ENCODE results near the gene TRPC1. TPM values are rescaled to one million over a fixed set of nuclear protein-coding genes. Genes with fewer than 3 reads are reported as not detected.

TRPC1 gene
- total RNA-seq, 2 donors from 2014 or later = 0.76 to 2.5 TPM

DNA sequence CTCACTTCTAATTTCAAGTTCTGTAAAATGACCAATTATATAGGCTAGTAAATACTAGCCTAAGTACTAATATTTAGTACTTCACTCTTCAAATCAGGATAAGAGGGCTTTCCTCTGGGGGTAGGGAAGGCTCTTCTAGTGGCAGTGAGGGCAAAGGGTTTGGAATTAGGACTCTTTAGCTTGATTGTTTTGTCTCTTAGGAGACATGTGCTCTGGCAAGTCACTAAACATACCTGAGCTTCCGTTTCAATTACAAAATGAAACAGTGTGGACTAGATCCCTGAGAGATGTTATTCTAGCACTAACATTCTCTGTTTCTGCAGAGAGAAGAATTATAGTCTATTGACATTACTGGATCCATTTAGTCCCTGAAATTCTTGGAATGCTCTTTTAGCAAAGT lies 93.5 kb downstream of the TRPC1 start:
- no peak for DNase-seq
- intact Hi-C loops (cut with DNase I, micrococcal nuclease) = no loop called here

GRCh38 chr3:142817897-142818296 lies 94.1 kb downstream of the TRPC1 start:
- intact Hi-C loops (cut with DNase I, micrococcal nuclease) = no loop called here
- DNase-seq (no peak), ATAC-seq (no peak)

More for the DNA sequence above, 93.5 kb downstream of the TRPC1 start:
- no peak for ATAC-seq

DNA sequence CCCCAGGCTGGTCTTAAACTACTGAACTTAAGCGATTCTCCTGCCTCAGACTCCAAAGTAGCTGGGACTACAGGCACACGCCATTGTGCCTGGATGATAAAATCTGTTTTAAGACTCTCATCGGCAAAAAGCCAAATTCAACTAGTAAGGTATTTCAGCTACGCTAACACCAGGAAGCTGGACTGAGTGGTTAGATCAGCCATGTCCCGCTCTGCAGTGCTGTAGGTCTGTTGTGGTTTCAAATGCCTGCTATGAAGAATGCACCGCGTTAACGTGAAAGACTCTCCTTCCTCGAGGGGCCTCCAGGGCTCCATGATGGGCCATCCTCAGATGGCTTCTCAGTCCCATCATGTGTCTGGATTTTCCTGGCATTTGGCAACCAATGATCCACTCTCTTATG lies 94.8 kb downstream of the TRPC1 start:
- intact Hi-C loops (cut with DNase I, micrococcal nuclease) = no loop called here
- ATAC-seq = no peak
- DNase-seq = no peak

DNA sequence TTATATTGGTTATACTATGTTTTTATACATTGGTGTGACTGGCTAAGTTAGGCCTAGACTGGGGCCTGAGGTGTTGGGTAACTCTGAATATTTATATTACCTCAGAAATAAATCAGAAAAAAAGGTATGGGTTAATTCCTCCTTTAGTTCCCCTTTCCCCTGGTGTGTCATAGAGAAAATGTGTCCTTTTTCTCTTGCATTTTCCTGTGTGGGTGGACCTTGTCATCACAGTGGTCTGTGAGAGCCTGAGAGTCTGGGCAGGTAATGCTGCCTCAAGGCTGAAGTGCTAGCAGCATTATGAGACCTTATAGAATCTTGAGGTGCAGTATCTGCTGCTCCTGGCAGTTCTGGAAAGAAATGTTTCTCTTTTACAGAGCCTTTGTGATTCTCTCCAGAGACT lies 95.3 kb downstream of the TRPC1 start:
- ATAC-seq = no peak
- no peak for DNase-seq
- intact Hi-C loops (cut with DNase I, micrococcal nuclease) = no loop called here

DNA sequence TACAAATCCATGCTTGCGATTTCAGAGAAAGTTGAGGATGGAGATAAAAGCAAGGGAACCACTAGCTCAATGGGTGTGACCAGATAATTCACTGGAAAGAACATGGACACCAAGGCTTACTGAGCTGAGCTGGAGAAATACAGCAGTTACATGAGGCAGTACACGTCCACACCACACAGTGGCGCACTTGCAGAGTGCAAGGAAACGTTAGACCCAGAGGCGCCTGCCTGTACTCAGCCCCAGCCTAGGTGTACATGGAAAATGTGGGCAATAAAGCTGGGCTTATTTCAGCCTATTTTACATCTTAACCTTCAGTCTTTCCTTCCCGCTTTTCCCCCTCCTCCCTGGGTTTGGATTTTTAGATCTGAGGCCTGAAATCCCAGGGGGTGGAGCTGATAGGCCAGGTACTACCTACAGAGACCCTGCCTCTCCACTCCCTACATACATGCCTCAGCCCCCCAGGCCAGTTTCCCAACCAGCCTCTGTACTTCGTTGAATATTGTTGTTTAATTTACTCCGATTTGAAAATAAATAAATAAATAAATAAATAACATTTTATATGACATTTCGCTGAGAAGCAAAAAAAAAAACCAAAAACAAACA lies 105.0 kb downstream of the TRPC1 start:
- ATAC-seq = peak; percentile 99
- intact Hi-C loops (cut with DNase I, micrococcal nuclease) = no loop called here

GRCh38 chr3:142837526-142837925 lies 113.7 kb downstream of the TRPC1 start:
- ATAC-seq = no peak
- intact Hi-C loops (cut with DNase I, micrococcal nuclease) = no loop called here
- DNase-seq = no peak

More for the DNA sequence above, 105.0 kb downstream of the TRPC1 start:
- DNase-seq = peak; percentile 69 to 86

DNA sequence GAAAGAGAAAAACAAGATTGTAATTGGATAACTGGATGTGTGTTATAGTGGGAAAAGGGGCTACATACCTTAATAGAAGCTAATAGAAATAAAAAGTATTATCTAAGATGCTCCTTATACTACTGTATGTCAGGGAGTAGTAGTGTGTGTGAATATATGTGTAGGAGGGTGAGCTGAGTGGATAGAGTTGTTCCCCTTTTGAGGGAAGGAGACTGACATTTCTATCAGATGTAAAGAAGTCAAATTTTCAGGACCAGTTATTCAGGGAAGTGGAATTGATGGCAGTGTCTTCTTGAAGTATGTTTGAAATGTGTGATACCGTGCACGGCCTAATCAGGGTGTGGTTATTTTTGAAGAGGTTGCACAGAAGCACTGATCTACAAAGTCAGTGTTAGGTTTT lies 116.0 kb downstream of the TRPC1 start:
- ATAC-seq = no peak
- intact Hi-C loops (cut with DNase I, micrococcal nuclease) = no loop called here
- no peak for DNase-seq

DNA sequence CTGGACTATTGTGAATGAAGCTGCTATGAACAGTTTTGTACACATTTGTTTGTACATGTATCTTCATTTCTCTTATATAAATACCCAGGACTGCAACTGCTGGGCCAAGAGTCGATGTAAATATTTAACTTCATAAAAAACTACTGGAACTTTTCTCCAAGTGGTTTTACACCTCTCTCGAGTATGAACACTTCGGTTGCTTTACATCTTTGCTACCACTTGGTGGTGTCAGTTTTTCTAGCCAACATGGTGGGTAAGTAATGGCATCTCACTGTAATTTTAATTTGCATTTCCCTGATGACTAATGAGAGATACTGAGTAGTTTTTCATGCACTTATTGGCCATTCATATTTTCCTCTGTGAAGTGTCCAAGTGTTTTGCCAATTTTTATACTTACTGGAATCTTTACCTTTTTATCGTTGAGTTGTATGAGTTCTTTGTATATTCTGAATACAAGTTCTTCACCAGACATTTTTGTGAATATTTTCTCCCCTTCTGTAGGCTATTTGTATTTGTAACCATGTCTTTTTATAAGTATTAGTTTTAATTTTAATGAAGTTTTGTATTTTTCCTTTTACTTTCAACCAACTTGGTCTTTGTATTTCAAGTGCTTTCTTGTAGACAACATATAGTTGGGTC lies 120.6 kb downstream of the TRPC1 start:
- intact Hi-C loops (cut with DNase I, micrococcal nuclease) = no loop called here
- DNase-seq (no peak), ATAC-seq (peak; percentile 67)

- DNase-seq = no peak
- intact Hi-C loops (cut with DNase I, micrococcal nuclease) = no loop called here
- no peak for ATAC-seq
Observed at GRCh38 chr3:142846779-142847577, 123.1 kb downstream of the TRPC1 start.

DNA sequence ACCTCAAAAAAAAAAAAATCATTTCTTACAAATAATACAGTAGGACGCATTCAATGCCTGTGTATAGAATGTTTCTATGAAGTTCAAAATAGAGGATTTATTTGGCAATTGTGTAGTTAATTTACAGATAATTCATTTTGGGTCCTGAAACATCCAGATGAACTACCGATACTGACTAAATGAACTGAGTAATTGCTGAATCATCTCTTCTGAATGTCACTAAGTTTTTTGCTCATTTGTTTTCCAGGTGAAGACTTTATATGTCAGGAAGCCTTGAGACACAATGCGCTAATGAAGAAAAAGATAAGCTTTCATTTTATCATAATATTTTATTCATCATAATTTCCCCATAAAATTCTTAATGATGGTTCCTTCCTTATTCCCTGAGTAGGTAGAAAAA lies 125.3 kb downstream of the TRPC1 start:
- ATAC-seq (no peak), DNase-seq (no peak)
- intact Hi-C loops (cut with DNase I, micrococcal nuclease) = no loop called here

DNA sequence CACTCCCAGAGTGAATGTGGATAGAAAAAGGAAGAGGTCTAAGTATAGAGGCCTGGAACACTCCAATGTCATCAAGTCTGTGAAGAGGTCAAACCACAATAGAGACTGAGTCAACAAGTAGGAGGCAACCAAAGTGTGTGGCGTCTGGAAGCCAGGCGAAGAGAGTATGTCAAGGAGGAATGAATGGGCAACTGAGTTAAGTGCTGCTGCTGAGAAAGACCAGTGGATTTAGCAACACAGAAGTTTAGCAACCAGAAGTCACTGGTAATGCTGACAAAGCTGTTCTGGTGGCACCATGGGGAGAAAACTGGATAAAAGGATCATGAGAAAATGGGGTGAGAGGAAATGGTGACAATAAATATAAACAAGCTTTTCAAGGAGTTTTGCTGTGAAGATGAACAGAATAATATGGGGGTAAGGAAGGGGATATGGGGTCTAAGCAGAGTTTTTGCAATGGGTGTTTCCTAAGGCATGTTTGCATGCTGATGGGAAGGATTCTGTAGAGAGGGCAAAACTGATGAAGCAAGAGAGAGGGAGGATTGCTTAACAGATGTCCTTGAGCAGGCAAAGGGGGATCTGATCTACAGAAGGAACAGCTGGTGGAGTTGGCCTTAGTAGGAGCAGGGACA lies 126.7 kb downstream of the TRPC1 start:
- intact Hi-C loops (cut with DNase I, micrococcal nuclease) = no loop called here
- DNase-seq (no peak), ATAC-seq (no peak)

GRCh38 chr3:142852009-142852408 lies 128.2 kb downstream of the TRPC1 start:
- intact Hi-C loops (cut with DNase I, micrococcal nuclease) = no loop called here
- ATAC-seq = no peak
- DNase-seq = no peak

- ATAC-seq (no peak), DNase-seq (no peak)
- intact Hi-C loops (cut with DNase I, micrococcal nuclease) = no loop called here
Observed at GRCh38 chr3:142853270-142854168, 129.7 kb downstream of the TRPC1 start.

- intact Hi-C loops (cut with DNase I, micrococcal nuclease) = no loop called here
- ATAC-seq = peak; percentile 91
- DNase-seq = peak in 1 of 2 donors; percentile 35
Observed at GRCh38 chr3:142857056-142857455, 133.2 kb downstream of the TRPC1 start.

Other genes with a start within 250 kb of the TRPC1 start
- gene ATR, start 145.3 kb upstream of the TRPC1 start, total RNA-seq = 10 to 100 TPM; 13.7 to 18.9 TPM
- 100 to 1,000 TPM; 457 to 472 TPM for gene PLS1, start 127.6 kb upstream of the TRPC1 start, total RNA-seq
- gene PCOLCE2, start 165.0 kb downstream of the TRPC1 start, total RNA-seq = 1 to 10 TPM; 2.6 to 2.9 TPM
- gene PAQR9, start 239.6 kb downstream of the TRPC1 start, total RNA-seq = not detected